ENCODE data around the gene C1QTNF8.

The C1QTNF8 gene

GRCh38 chr16:1057252-1057932 is 38.7 kb downstream of the C1QTNF8 start:
- Histone ChIP-seq H4K20me1 (peaks cover 4% of the 10 kb centered on the region; the same call in 1 of the 2 replicates), H3K27me3 (peaks cover 20% of the 10 kb centered on the region), H3K4me2 (no peak overlapping the region), H3K27ac (no peak overlapping the region), H3K4me1 (peaks cover 30% of the 10 kb centered on the region), H3K9ac (no peak overlapping the region), H3K4me3 (no peak overlapping the region), H3K9me3 (peaks cover 33% of the 10 kb centered on the region), H3K36me3 (no peaks in the 10 kb centered on the region)
- no peak for TF ChIP-seq Cebpa-rat (IDR thresholded peaks at IDR 0.05)

DNA sequence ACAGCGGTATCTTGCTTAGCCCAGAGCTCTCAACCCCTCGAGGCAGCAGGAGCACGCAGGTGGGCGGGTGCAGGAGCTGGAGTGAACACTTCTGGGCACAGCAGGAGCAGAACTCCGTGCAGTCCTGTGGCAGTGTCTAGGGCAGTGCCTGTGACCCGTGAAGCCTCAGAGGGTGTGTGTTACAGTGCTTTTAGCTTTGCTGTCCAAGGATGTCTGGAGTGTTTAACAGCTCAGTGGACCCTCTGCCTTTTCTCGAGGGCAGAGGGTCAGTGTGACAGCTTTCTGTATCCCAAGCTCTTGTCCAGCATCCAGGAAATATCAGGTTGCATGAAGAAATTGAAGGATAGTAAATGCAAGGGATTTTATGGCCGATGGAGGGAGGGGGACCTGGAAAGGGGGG is 39.8 kb downstream of the C1QTNF8 start:
- no peak overlapping the region for H3K27ac ChIP-seq
- peaks cover 15% of the 10 kb centered on the region for H3K27me3 ChIP-seq
- no peak overlapping the region for H3K9ac ChIP-seq
- H3K4me2 ChIP-seq: no peak overlapping the region
- no peak overlapping the region for H3K4me3 ChIP-seq
- no peak for TF ChIP-seq Cebpa-rat (IDR thresholded peaks at IDR 0.05)
- H3K36me3 ChIP-seq: no peaks in the 10 kb centered on the region
- H3K9me3 ChIP-seq: peaks cover 33% of the 10 kb centered on the region
- peaks cover 32% of the 10 kb centered on the region for H3K4me1 ChIP-seq
- peaks cover 4% of the 10 kb centered on the region; the same call in 1 of the 2 replicates for H4K20me1 ChIP-seq

DNA sequence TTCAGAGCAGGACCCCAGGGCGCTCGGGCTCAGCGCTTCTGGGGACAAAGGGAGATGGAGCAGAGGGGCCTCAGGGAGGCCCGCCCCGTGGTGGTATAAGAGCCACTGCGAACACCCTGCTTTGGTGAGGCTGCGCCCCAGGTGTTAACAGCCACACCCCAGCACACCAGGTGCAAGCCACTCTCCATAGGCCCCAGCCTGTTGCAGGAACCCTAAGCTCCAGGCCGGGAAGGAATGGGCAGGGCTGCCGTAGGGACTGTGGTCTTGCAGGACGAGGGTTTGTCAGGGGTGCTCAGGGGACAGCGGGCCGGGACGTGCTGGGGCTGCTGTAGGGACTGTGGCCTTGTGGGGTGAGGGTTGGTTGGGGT is 40.5 kb downstream of the C1QTNF8 start:
- Histone ChIP-seq H3K4me2 (no peak overlapping the region; the same call in 1 of the 2 replicates), H3K27me3 (peaks cover 15% of the 10 kb centered on the region), H3K9ac (no peak overlapping the region), H3K4me1 (peaks cover 33% of the 10 kb centered on the region), H3K27ac (no peak overlapping the region), H3K36me3 (no peaks in the 10 kb centered on the region), H3K9me3 (peaks cover 33% of the 10 kb centered on the region), H4K20me1 (peaks cover 4% of the 10 kb centered on the region; the same call in 1 of the 2 replicates), H3K4me3 (no peak overlapping the region)
- TF ChIP-seq Cebpa-rat (IDR thresholded peaks at IDR 0.05): no peak

- Histone ChIP-seq H3K9me3 (peaks cover 31% of the 10 kb centered on the region), H3K9ac (no peak overlapping the region), H3K4me1 (peaks cover 40% of the 10 kb centered on the region), H4K20me1 (peaks cover 4% of the 10 kb centered on the region; the same call in 1 of the 2 replicates), H3K36me3 (no peaks in the 10 kb centered on the region), H3K4me3 (no peak overlapping the region), H3K4me2 (peak overlapping the region; percentile 72), H3K27ac (no peak overlapping the region), H3K27me3 (peaks cover 15% of the 10 kb centered on the region)
- no peak for TF ChIP-seq Cebpa-rat (IDR thresholded peaks at IDR 0.05)
Observed at GRCh38 chr16:1054660-1055556, 41.1 kb downstream of the C1QTNF8 start.

DNA sequence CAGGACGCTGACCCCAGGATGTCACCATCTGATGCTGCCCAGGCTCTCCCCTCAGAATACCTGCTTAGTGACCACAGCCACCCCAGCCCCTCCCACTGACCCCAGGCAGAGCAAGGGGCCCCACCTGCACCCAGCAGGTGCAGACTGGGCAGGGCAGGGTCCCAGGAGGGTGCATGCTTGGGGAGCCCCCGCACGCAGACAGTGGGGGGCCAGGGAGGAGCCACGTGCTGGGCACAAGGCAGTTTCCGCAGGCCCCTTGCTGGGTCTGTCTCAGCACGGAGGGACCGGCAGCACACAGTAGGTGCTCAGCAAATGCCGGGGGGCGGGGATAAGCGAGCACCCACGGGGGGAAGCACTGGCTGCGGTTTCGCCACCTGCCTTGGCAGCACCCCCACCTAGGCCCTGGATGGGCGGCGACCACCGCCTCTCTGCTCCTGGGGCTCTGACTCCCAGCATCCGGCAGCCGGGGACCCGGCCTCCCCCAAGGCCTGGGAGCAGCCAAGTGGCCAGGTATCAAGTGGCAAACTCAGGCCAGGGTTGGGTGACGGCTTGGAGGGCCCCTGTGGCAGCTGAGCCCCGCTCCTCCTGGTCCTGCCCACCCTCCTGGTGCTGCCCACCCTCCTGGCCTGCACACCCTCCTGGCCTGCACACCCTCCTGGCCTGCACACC is 42.2 kb downstream of the C1QTNF8 start:
- TF ChIP-seq Cebpa-rat (IDR thresholded peaks at IDR 0.05): no peak
- H3K36me3 ChIP-seq: no peaks in the 10 kb centered on the region
- H3K27ac ChIP-seq: no peak overlapping the region
- peak overlapping the region; percentile 72 for H3K4me2 ChIP-seq
- peaks cover 21% of the 10 kb centered on the region for H3K9me3 ChIP-seq
- peaks cover 50% of the 10 kb centered on the region for H3K4me1 ChIP-seq
- H3K4me3 ChIP-seq: no peak overlapping the region
- peaks cover 11% of the 10 kb centered on the region for H3K27me3 ChIP-seq
- H3K9ac ChIP-seq: no peak overlapping the region
- H4K20me1 ChIP-seq: peaks cover 4% of the 10 kb centered on the region; the same call in 1 of the 2 replicates

- no peak overlapping the region for H3K27ac ChIP-seq
- H3K9ac ChIP-seq: no peak overlapping the region
- no peaks in the 10 kb centered on the region for H3K36me3 ChIP-seq
- peaks cover 6% of the 10 kb centered on the region; the same call in 1 of the 2 replicates for H4K20me1 ChIP-seq
- peaks cover 11% of the 10 kb centered on the region for H3K27me3 ChIP-seq
- peaks cover 57% of the 10 kb centered on the region for H3K4me1 ChIP-seq
- peak overlapping the region; percentile 72 for H3K4me2 ChIP-seq
- H3K4me3 ChIP-seq: no peak overlapping the region
- peaks cover 14% of the 10 kb centered on the region for H3K9me3 ChIP-seq
- no peak for TF ChIP-seq Cebpa-rat (IDR thresholded peaks at IDR 0.05)
Observed at GRCh38 chr16:1053121-1053521, 42.9 kb downstream of the C1QTNF8 start.

GRCh38 chr16:1052721-1053120 is 43.3 kb downstream of the C1QTNF8 start:
- no peak for TF ChIP-seq Cebpa-rat (IDR thresholded peaks at IDR 0.05)
- Histone ChIP-seq H3K27me3 (peaks cover 12% of the 10 kb centered on the region), H3K4me3 (no peak overlapping the region), H3K36me3 (no peaks in the 10 kb centered on the region), H3K4me1 (peaks cover 61% of the 10 kb centered on the region), H3K9me3 (peaks cover 11% of the 10 kb centered on the region), H3K27ac (no peak overlapping the region), H3K9ac (no peak overlapping the region), H3K4me2 (peak overlapping the region; percentile 72), H4K20me1 (peaks cover 10% of the 10 kb centered on the region; the same call in 1 of the 2 replicates)

DNA sequence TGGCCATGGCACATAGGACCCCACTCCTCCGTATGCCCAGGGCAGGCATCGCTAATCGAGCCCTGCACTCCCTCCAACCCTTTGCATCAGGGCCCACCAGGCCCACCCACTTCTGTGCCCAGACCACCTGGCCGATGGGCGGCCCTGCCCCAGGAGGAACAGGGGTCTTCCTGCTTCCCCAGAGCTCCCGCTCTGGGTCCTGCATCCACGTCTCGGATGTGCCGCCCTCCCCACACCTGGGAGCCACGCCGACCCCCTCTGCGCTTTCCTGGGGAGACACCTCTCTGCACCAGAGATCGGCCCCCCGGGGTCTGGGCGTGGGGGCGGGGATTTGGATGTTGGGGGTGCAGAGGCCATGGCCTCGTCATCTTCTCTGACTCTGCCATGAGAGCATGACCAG is 44.6 kb downstream of the C1QTNF8 start:
- Histone ChIP-seq H3K4me1 (peaks cover 74% of the 10 kb centered on the region), H3K4me3 (no peak overlapping the region), H4K20me1 (peaks cover 16% of the 10 kb centered on the region; the same call in 1 of the 2 replicates), H3K27ac (no peak overlapping the region), H3K9me3 (no peaks in the 10 kb centered on the region), H3K27me3 (peaks cover 15% of the 10 kb centered on the region), H3K36me3 (no peaks in the 10 kb centered on the region), H3K9ac (no peak overlapping the region), H3K4me2 (no peak overlapping the region)
- no peak for TF ChIP-seq Cebpa-rat (IDR thresholded peaks at IDR 0.05)

GRCh38 chr16:1050921-1051320 is 45.1 kb downstream of the C1QTNF8 start:
- H3K27me3 ChIP-seq: peaks cover 16% of the 10 kb centered on the region; the same call in 1 of the 2 replicates
- peaks cover 79% of the 10 kb centered on the region for H3K4me1 ChIP-seq
- H3K27ac ChIP-seq: no peak overlapping the region
- H3K9ac ChIP-seq: no peak overlapping the region
- H4K20me1 ChIP-seq: peaks cover 16% of the 10 kb centered on the region; the same call in 1 of the 2 replicates
- no peaks in the 10 kb centered on the region for H3K36me3 ChIP-seq
- H3K9me3 ChIP-seq: no peaks in the 10 kb centered on the region
- TF ChIP-seq Cebpa-rat (IDR thresholded peaks at IDR 0.05): no peak
- no peak overlapping the region for H3K4me3 ChIP-seq
- no peak overlapping the region for H3K4me2 ChIP-seq

All from BLaER1 (cell line).